SK-N-SH treated with all-trans-retinoic acid at 6 μM for 48 hours (cell line): ENCODE measurements around the gene DGKE.

Experiments
- ATAC-seq: fragments of 200-7000 bp; cut with Tn5 transposase; 3 replicates; pipeline ENCODE4 v1.9.1; 2020; ENCODE audit warnings: mild to moderate bottlenecking, moderate library complexity
- ARNTL ChIP-seq: fragments of 450-650 bp; formaldehyde crosslinking; IDR thresholded peaks from 2 replicates; pipeline ENCODE4 v1.5.0; 2020; ENCODE audit warnings: low read depth, mild to moderate bottlenecking, moderate library complexity, borderline replicate concordance
- BACH2 ChIP-seq: fragments of 250-450 bp; sonication (Bioruptor Pico); IDR thresholded peaks from 2 replicates; pipeline ENCODE4 v1.9.0; 2021; ENCODE audit warnings: mild to moderate bottlenecking, borderline replicate concordance
- CSDC2 ChIP-seq: fragments of 250-450 bp; sonication (Bioruptor Pico); IDR thresholded peaks from 2 replicates; pipeline ENCODE4 v1.5.0; 2020; ENCODE audit warnings: mild to moderate bottlenecking, moderate library complexity
- ESRRG ChIP-seq: fragments of 250-450 bp; sonication (Bioruptor Pico); IDR thresholded peaks from 2 replicates; pipeline ENCODE4 v1.6.1; 2021; ENCODE audit warnings: mild to moderate bottlenecking
- GLIS3 ChIP-seq: fragments of 250-450 bp; sonication (Bioruptor Pico); IDR thresholded peaks from 2 replicates; pipeline ENCODE4 v1.5.0; 2020; ENCODE audit warnings: mild to moderate bottlenecking, moderate library complexity
- ISL1 ChIP-seq: fragments of 250-450 bp; sonication (Bioruptor Pico); IDR thresholded peaks from 2 replicates; pipeline ENCODE4 v2.1.2; 2022; ENCODE audit warnings: mild to moderate bottlenecking, moderate library complexity
- OSR1 ChIP-seq: fragments of 250-450 bp; sonication (Bioruptor Pico); IDR thresholded peaks from 2 replicates; pipeline ENCODE4 v1.8.0; 2022; ENCODE audit warnings: moderate library complexity, mild to moderate bottlenecking, inconsistent platforms
- PPARA ChIP-seq: fragments of 250-450 bp; sonication (Bioruptor Pico); IDR thresholded peaks from 2 replicates; pipeline ENCODE4 v1.5.0; 2020; ENCODE audit warnings: mild to moderate bottlenecking, borderline replicate concordance
- TCF4 ChIP-seq: fragments of 250-450 bp; sonication (Bioruptor Pico); IDR thresholded peaks from 2 replicates; pipeline ENCODE4 v1.8.0; 2021; ENCODE audit warnings: mild to moderate bottlenecking, moderate library complexity, borderline replicate concordance
- TOX ChIP-seq: fragments of 250-450 bp; sonication (Bioruptor Pico); IDR thresholded peaks from 2 replicates; pipeline ENCODE4 v1.8.0; 2021; ENCODE audit warnings: mild to moderate bottlenecking, moderate library complexity, borderline replicate concordance
- ZC3H10 ChIP-seq: fragments of 250-450 bp; sonication (Bioruptor Pico); IDR thresholded peaks from 2 replicates; pipeline ENCODE4 v1.5.1; 2021; ENCODE audit warnings: mild to moderate bottlenecking, moderate library complexity
- ZFP3 ChIP-seq: fragments of 250-450 bp; sonication (Bioruptor Pico); IDR thresholded peaks from 2 replicates; pipeline ENCODE4 v1.5.0; 2020; ENCODE audit warnings: mild to moderate bottlenecking, moderate library complexity
- ZNF565 ChIP-seq: fragments of 450-650 bp; formaldehyde crosslinking; conservative IDR thresholded peaks from 2 replicates; pipeline ENCODE4 v1.5.0; 2020; ENCODE audit warnings: low read depth, mild to moderate bottlenecking, moderate library complexity
- ZNF70 ChIP-seq: fragments of 450-650 bp; formaldehyde crosslinking; IDR thresholded peaks from 2 replicates; pipeline ENCODE4 v1.5.0; 2020; ENCODE audit warnings: mild to moderate bottlenecking, moderate library complexity
- TF ChIP-seq, protein P1 (sequence below): fragments of 250-450 bp; sonication (Bioruptor Pico); IDR thresholded peaks from 2 replicates; pipeline ENCODE4 v1.8.0; 2021; ENCODE audit warnings: low read depth, mild to moderate bottlenecking, moderate library complexity, borderline replicate concordance
- TF ChIP-seq, protein P2 (sequence below): fragments of 250-450 bp; sonication (Bioruptor Pico); IDR thresholded peaks from 2 replicates; pipeline ENCODE4 v1.8.0; 2020; ENCODE audit warnings: mild to moderate bottlenecking, moderate library complexity, borderline replicate concordance
- TF ChIP-seq, protein P3 (sequence below): fragments of 250-450 bp; sonication (Bioruptor Pico); IDR thresholded peaks from 2 replicates; pipeline ENCODE4 v1.5.0; 2020; ENCODE audit warnings: mild to moderate bottlenecking, moderate library complexity
- TF ChIP-seq, protein P4 (sequence below): fragments of 250-450 bp; sonication (Bioruptor Pico); IDR thresholded peaks from 2 replicates; pipeline ENCODE4 v1.5.1; 2021; ENCODE audit warnings: mild to moderate bottlenecking, moderate library complexity
- TF ChIP-seq, protein P5 (sequence below): fragments of 250-450 bp; sonication (Bioruptor Pico); IDR thresholded peaks from 2 replicates; pipeline ENCODE4 v1.5.1; 2020; ENCODE audit warnings: low read depth, mild to moderate bottlenecking, moderate library complexity

The DGKE gene

DNA sequence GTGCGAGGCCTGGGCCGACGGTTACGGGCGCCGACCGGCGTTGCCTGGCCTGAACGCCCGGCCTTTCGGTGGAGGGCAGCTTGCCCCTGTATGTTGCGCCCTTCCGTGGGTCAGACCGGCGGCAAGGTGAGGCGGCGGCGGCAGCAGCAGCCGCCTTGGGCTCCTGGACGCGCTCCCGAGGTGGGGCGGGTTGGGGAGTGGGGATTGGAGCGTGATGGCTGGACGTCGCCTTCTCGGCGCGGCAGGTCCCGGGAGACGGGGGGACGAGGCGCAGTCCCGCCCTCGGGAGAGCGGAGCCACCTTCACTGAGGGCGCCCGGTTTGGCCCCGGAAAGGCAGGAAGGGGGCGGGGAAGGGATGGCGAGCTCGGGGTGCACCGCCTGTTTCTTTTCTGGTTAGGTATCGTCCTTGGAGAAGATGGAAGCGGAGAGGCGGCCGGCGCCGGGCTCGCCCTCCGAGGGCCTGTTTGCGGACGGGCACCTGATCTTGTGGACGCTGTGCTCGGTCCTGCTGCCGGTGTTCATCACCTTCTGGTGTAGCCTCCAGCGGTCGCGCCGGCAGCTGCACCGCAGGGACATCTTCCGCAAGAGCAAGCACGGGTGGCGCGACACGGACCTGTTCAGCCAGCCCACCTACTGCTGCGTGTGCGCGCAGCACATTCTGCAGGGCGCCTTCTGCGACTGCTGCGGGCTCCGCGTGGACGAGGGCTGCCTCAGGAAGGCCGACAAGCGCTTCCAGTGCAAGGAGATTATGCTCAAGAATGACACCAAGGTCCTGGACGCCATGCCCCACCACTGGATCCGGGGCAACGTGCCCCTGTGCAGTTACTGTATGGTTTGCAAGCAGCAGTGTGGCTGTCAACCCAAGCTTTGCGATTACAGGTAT lies 671 bp downstream of the DGKE start:
- TF ChIP-seq GLIS3 (CRISPR knock-in tag) (no peak), OSR1 (CRISPR knock-in tag) (no peak), ZFP3 (CRISPR knock-in tag) (no peak), ARNTL (CRISPR knock-in tag) (no peak), BACH2 (no peak), ZNF565 (no peak), ZNF70 (no peak)
- TF ChIP-seq, protein P1, sequence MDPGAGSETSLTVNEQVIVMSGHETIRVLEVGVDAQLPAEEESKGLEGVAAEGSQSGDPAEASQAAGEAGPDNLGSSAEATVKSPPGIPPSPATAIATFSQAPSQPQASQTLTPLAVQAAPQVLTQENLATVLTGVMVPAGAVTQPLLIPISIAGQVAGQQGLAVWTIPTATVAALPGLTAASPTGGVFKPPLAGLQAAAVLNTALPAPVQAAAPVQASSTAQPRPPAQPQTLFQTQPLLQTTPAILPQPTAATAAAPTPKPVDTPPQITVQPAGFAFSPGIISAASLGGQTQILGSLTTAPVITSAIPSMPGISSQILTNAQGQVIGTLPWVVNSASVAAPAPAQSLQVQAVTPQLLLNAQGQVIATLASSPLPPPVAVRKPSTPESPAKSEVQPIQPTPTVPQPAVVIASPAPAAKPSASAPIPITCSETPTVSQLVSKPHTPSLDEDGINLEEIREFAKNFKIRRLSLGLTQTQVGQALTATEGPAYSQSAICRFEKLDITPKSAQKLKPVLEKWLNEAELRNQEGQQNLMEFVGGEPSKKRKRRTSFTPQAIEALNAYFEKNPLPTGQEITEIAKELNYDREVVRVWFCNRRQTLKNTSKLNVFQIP (CRISPR knock-in tag), result no peak
- peak; percentile 44 for ATAC-seq

DNA sequence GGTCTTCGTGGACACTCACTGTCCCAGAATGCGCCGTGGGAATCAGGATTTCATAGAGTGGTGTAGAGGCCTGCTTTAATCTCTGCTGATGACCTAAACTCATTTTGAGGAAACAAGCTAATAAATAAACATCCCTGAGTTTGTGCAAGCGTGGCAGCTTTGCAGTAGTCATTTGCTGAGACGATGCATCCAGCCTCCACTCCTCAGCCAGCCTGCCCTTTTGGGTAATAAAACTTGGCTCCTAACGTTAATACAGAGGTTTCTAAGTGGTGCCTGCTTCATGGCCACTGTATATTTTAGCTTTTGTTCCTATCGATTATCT lies 1.3 kb downstream of the DGKE start:
- TF ChIP-seq PPARA (CRISPR knock-in tag), result no peak
- TF ChIP-seq OSR1 (CRISPR knock-in tag), result no peak
- no peak for TF ChIP-seq ZFP3 (CRISPR knock-in tag)
- no peak for TF ChIP-seq ZC3H10 (CRISPR knock-in tag)
- no peak for TF ChIP-seq GLIS3 (CRISPR knock-in tag)
- TF ChIP-seq BACH2, result no peak
- no peak for TF ChIP-seq TOX (CRISPR knock-in tag)
- TF ChIP-seq, protein P2, sequence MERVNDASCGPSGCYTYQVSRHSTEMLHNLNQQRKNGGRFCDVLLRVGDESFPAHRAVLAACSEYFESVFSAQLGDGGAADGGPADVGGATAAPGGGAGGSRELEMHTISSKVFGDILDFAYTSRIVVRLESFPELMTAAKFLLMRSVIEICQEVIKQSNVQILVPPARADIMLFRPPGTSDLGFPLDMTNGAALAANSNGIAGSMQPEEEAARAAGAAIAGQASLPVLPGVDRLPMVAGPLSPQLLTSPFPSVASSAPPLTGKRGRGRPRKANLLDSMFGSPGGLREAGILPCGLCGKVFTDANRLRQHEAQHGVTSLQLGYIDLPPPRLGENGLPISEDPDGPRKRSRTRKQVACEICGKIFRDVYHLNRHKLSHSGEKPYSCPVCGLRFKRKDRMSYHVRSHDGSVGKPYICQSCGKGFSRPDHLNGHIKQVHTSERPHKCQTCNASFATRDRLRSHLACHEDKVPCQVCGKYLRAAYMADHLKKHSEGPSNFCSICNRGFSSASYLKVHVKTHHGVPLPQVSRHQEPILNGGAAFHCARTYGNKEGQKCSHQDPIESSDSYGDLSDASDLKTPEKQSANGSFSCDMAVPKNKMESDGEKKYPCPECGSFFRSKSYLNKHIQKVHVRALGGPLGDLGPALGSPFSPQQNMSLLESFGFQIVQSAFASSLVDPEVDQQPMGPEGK (CRISPR knock-in tag), result no peak
- TF ChIP-seq ISL1 (CRISPR knock-in tag), result no peak
- no peak for TF ChIP-seq TCF4 (CRISPR knock-in tag)
- TF ChIP-seq ESRRG, result no peak
- TF ChIP-seq, protein P3, sequence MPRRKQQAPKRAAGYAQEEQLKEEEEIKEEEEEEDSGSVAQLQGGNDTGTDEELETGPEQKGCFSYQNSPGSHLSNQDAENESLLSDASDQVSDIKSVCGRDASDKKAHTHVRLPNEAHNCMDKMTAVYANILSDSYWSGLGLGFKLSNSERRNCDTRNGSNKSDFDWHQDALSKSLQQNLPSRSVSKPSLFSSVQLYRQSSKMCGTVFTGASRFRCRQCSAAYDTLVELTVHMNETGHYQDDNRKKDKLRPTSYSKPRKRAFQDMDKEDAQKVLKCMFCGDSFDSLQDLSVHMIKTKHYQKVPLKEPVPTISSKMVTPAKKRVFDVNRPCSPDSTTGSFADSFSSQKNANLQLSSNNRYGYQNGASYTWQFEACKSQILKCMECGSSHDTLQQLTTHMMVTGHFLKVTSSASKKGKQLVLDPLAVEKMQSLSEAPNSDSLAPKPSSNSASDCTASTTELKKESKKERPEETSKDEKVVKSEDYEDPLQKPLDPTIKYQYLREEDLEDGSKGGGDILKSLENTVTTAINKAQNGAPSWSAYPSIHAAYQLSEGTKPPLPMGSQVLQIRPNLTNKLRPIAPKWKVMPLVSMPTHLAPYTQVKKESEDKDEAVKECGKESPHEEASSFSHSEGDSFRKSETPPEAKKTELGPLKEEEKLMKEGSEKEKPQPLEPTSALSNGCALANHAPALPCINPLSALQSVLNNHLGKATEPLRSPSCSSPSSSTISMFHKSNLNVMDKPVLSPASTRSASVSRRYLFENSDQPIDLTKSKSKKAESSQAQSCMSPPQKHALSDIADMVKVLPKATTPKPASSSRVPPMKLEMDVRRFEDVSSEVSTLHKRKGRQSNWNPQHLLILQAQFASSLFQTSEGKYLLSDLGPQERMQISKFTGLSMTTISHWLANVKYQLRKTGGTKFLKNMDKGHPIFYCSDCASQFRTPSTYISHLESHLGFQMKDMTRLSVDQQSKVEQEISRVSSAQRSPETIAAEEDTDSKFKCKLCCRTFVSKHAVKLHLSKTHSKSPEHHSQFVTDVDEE (CRISPR knock-in tag), result no peak
- TF ChIP-seq, protein P4, sequence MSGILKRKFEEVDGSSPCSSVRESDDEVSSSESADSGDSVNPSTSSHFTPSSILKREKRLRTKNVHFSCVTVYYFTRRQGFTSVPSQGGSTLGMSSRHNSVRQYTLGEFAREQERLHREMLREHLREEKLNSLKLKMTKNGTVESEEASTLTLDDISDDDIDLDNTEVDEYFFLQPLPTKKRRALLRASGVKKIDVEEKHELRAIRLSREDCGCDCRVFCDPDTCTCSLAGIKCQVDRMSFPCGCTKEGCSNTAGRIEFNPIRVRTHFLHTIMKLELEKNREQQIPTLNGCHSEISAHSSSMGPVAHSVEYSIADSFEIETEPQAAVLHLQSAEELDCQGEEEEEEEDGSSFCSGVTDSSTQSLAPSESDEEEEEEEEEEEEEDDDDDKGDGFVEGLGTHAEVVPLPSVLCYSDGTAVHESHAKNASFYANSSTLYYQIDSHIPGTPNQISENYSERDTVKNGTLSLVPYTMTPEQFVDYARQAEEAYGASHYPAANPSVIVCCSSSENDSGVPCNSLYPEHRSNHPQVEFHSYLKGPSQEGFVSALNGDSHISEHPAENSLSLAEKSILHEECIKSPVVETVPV (CRISPR knock-in tag), result no peak
- no peak for ATAC-seq

DNA sequence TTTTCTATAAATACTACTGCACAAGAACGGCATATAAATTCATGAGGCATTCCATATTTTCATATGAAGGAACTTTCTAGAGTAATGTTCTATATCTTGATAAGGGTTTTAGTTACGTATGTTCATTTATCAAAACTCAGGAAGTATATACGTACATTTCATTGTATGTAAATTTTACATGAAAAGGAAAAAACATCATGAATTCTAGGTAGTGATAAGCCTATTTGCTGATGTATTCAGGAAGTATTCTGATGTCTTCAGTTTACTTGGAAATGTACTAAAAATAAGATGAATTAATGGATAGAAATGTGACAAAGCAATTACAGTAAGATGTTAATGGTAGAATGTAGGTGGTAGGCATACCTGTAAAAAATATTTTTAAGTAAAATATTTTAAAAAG lies 4.7 kb downstream of the DGKE start:
- TF ChIP-seq TCF4 (CRISPR knock-in tag) (no peak), ZNF565 (no peak), ZNF70 (no peak), CSDC2 (CRISPR knock-in tag) (no peak), PPARA (CRISPR knock-in tag) (no peak), ISL1 (CRISPR knock-in tag) (no peak), OSR1 (CRISPR knock-in tag) (no peak), GLIS3 (CRISPR knock-in tag) (no peak), ZC3H10 (CRISPR knock-in tag) (no peak), TOX (CRISPR knock-in tag) (no peak), ESRRG (no peak), ARNTL (CRISPR knock-in tag) (no peak), ZFP3 (CRISPR knock-in tag) (no peak)
- TF ChIP-seq, protein P2 (CRISPR knock-in tag), result no peak
- TF ChIP-seq, protein P4 (CRISPR knock-in tag), result no peak
- TF ChIP-seq, protein P5, sequence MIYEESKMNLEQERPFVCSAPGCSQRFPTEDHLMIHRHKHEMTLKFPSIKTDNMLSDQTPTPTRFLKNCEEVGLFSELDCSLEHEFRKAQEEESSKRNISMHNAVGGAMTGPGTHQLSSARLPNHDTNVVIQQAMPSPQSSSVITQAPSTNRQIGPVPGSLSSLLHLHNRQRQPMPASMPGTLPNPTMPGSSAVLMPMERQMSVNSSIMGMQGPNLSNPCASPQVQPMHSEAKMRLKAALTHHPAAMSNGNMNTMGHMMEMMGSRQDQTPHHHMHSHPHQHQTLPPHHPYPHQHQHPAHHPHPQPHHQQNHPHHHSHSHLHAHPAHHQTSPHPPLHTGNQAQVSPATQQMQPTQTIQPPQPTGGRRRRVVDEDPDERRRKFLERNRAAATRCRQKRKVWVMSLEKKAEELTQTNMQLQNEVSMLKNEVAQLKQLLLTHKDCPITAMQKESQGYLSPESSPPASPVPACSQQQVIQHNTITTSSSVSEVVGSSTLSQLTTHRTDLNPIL, result no peak
- ATAC-seq, result no peak
